Measurements from ENCODE around the gene IL23R. TPM values are rescaled to one million over a fixed set of nuclear protein-coding genes. Genes with fewer than 3 reads are reported as not detected.
"Not testable (repeated sequence)": the region's sequence is repeated elsewhere in the genome, so short reads cannot be mapped to it uniquely, and the experiment has no call there.

IL23R gene
- total and polyA plus RNA-seq, 10 donors = 0.07 to 1.2 (median 0.67) TPM; not detected in 2

GRCh38 chr1:67200755-67201154, 34.5 kb downstream of the IL23R start:
- no peak for TF ChIP-seq POLR2A (IDR thresholded peaks at IDR 0.05)
- no peak for TF ChIP-seq POLR2AphosphoS5 (IDR thresholded peaks at IDR 0.05)
- TF ChIP-seq CTCF (IDR thresholded peaks at IDR 0.05 in 8 of 11, conservative IDR thresholded peaks at IDR 0.05 in 3 of 11) = no peak
- no peaks in the 10 kb centered on the region for H3K4me1 ChIP-seq
- H3K4me3 ChIP-seq = no peak overlapping the region
- H3K27me3 ChIP-seq (replicated peaks in 1 of 7) = no peaks in the 10 kb centered on the region
- 88 to 97% (median 91%) methylated on average over 3 of the region's 3 CpGs for WGBS, 5 donors
- H3K9me3 ChIP-seq = no peaks in the 10 kb centered on the region
- intact Hi-C loops (cut with DNase I; ENCODE audit: low total_unique reads) = no loop called here
- DNase-seq = no peak
- H3K36me3 ChIP-seq = no peaks in the 10 kb centered on the region
- no peak overlapping the region for H3K27ac ChIP-seq

GRCh38 chr1:67201891-67202290, 35.6 kb downstream of the IL23R start:
- WGBS, 5 donors = 86 to 96% (median 90%) methylated on average over 1 of the region's 1 CpG
- H3K4me1 ChIP-seq = no peaks in the 10 kb centered on the region
- H3K4me3 ChIP-seq = no peak overlapping the region
- TF ChIP-seq POLR2A (IDR thresholded peaks at IDR 0.05) (no peak), CTCF (IDR thresholded peaks at IDR 0.05 in 8 of 11, conservative IDR thresholded peaks at IDR 0.05 in 3 of 11) (no peak), POLR2AphosphoS5 (IDR thresholded peaks at IDR 0.05) (no peak)
- no peak for DNase-seq
- no peak overlapping the region for H3K27ac ChIP-seq
- no peaks in the 10 kb centered on the region for H3K36me3 ChIP-seq
- no peaks in the 10 kb centered on the region for H3K27me3 ChIP-seq (replicated peaks in 1 of 7)
- intact Hi-C loops (cut with DNase I; ENCODE audit: low total_unique reads) = no loop called here
- H3K9me3 ChIP-seq = no peaks in the 10 kb centered on the region

- Histone ChIP-seq H3K9me3 (no peaks in the 10 kb centered on the region), H3K27me3 (replicated peaks in 1 of 7) (no peaks in the 10 kb centered on the region), H3K27ac (no peak overlapping the region), H3K4me1 (no peaks in the 10 kb centered on the region), H3K36me3 (no peaks in the 10 kb centered on the region), H3K4me3 (no peak overlapping the region)
- no peak for DNase-seq
- intact Hi-C loops (cut with DNase I; ENCODE audit: low total_unique reads) = no loop called here
- TF ChIP-seq CTCF (IDR thresholded peaks at IDR 0.05 in 8 of 11, conservative IDR thresholded peaks at IDR 0.05 in 3 of 11) = no peak
- no peak for TF ChIP-seq POLR2AphosphoS5 (IDR thresholded peaks at IDR 0.05)
- no peak for TF ChIP-seq POLR2A (IDR thresholded peaks at IDR 0.05)
- WGBS, 5 donors = 70 to 84% (median 81%) methylated on average over 8 of the region's 8 CpGs
Measured at GRCh38 chr1:67204298-67204980, 38.2 kb downstream of the IL23R start.

GRCh38 chr1:67207398-67207797, 41.1 kb downstream of the IL23R start:
- H3K9me3 ChIP-seq; DNase-seq; H3K27me3 ChIP-seq (replicated peaks in 1 of 7); intact Hi-C loops (cut with DNase I; ENCODE audit: low total_unique reads); H3K4me1 ChIP-seq; H3K27ac ChIP-seq; H3K4me3 ChIP-seq; H3K36me3 ChIP-seq: not testable (repeated sequence)
- 88 to 95% (median 91%) methylated on average over 5 of the region's 5 CpGs for WGBS, 5 donors

Measured in spleen (tissue), 11 donors.